GM12878 (cell line): ENCODE data around the gene YWHAQ. TPM values are rescaled to one million over a fixed set of nuclear protein-coding genes. Genes with fewer than 3 reads are reported as not detected.

ENCODE experiments used
- ATAC-seq: fragments of 200-7000 bp; cut with Tn5 transposase; 3 replicates; pipeline ENCODE4 v1.9.1; 2020; ENCODE audit warnings: mild to moderate bottlenecking, moderate library complexity
- BruUV-seq: library from RNA; stranded (reverse); fragments of 400-500 nt; replicated peaks from 2 replicates; lab custom pipeline; 2021; lab: Mats Ljungman, UMichigan
- CTCF ChIA-PET: fragments of 300-600 bp; sonication (Branson Sonifier 250); formaldehyde crosslinking; extraction: SDS; loops from one replicate; lab custom pipeline; 2021; ENCODE audit warnings: inconsistent platforms; lab: Yijun Ruan, JAX
- POLR2A ChIA-PET: fragments of 350-600 bp; formaldehyde crosslinking; extraction: SDS; loops from one replicate; lab custom pipeline; 2021; ENCODE audit warnings: inconsistent platforms; lab: Charles Lee
- RAD21 ChIA-PET: fragments of 300-600 bp; sonication (Branson Sonifier 250); formaldehyde crosslinking; loops from one replicate; lab custom pipeline; 2023; ENCODE audit warnings: antibody characterized with exemption; ENCODE audit not compliant: unreplicated experiment; lab: Charles Lee
- SMC1A ChIA-PET: fragments of 300-600 bp; sonication (Branson Sonifier 250); formaldehyde crosslinking; loops from one replicate; lab custom pipeline; 2023; ENCODE audit not compliant: unreplicated experiment, uncharacterized antibody; lab: Charles Lee
- DNase-seq: peaks from one replicate; pipeline ENCODE4 v3.0.0-alpha.2; 2011; ENCODE audit warnings: low read depth, low spot score
- FAIRE-seq: peaks from 3 replicates; lab custom pipeline; 2011; peaks lifted over from hg19 to GRCh38; lab: Jason Lieb, UNC
- H2AFZ ChIP-seq: 2 replicates; pipeline ENCODE4 v1.6.0; 2011; ENCODE audit warnings: low read depth, low read length, control low read depth; ENCODE audit not compliant: control insufficient read depth
- H3K27ac ChIP-seq: 2 replicates; pipeline ENCODE4 v1.5.1; 2011; ENCODE audit warnings: control low read depth; ENCODE audit not compliant: control insufficient read depth, insufficient read depth
- H3K27me3 ChIP-seq, 2 experiments: replicated peaks in 1 of 2; 2 replicates each; pipeline versions ENCODE4 v1.6.0 to v1.6.1; 2011; ENCODE audit warnings: low read length in 1 of 2; ENCODE audit not compliant: control insufficient read depth in 2 of 2, insufficient read depth in 2 of 2
- H3K36me3 ChIP-seq, 2 experiments: 2 replicates each; pipeline ENCODE4 v1.5.1; 2011; ENCODE audit warnings: low read length in 1 of 2; ENCODE audit not compliant: control insufficient read depth in 2 of 2, insufficient read depth in 2 of 2
- H3K4me1 ChIP-seq: 2 replicates; pipeline ENCODE4 v1.6.1; 2011; ENCODE audit warnings: mild to moderate bottlenecking, low read length, moderate library complexity, mixed read lengths; ENCODE audit not compliant: control insufficient read depth, insufficient read depth
- H3K4me2 ChIP-seq: 2 replicates; pipeline ENCODE4 v1.6.0; 2011; ENCODE audit warnings: control low read depth; ENCODE audit not compliant: control insufficient read depth, insufficient read depth
- H3K4me3 ChIP-seq: fragments of 200-600 bp; sonication (generic); 2 replicates; pipeline ENCODE4 v1.5.1; 2016
- H3K79me2 ChIP-seq: 2 replicates; pipeline ENCODE4 v1.6.0; 2011; ENCODE audit warnings: low read length; ENCODE audit not compliant: control insufficient read depth, insufficient read depth
- H3K9ac ChIP-seq: 2 replicates; pipeline ENCODE4 v1.8.0; 2011; ENCODE audit warnings: low read length, control low read depth, mixed read lengths; ENCODE audit not compliant: control insufficient read depth, insufficient read depth
- H3K9me3 ChIP-seq: replicated peaks from 3 replicates; pipeline ENCODE4 v1.5.1; 2011; ENCODE audit warnings: mild to moderate bottlenecking, low read length; ENCODE audit not compliant: control insufficient read depth, insufficient read depth
- H4K20me1 ChIP-seq: 2 replicates; pipeline ENCODE4 v1.6.0; 2011; ENCODE audit not compliant: control insufficient read depth, insufficient read depth
- CREB1 ChIP-seq: IDR thresholded peaks from 2 replicates; pipeline ENCODE4 v1.6.1; 2012; ENCODE audit warnings: low read depth, mild to moderate bottlenecking, inconsistent platforms
- HDAC6 ChIP-seq: fragments of 200-600 bp; sonication (generic); IDR thresholded peaks from one replicate; pipeline ENCODE4 v1.8.0; 2017; ENCODE audit warnings: antibody characterized with exemption; ENCODE audit not compliant: unreplicated experiment
- MTA2 ChIP-seq: fragments of 450-650 bp; IDR thresholded peaks from 2 replicates; pipeline ENCODE4 v1.6.1; 2016; ENCODE audit warnings: low read depth, mild to moderate bottlenecking, moderate library complexity
- MTA3 ChIP-seq: IDR thresholded peaks from 2 replicates; pipeline ENCODE4 v1.6.1; 2012; ENCODE audit warnings: low read length, inconsistent platforms, borderline replicate concordance
- NKRF ChIP-seq: fragments of 450-650 bp; conservative IDR thresholded peaks from 2 replicates; pipeline ENCODE4 v1.6.1; 2017; ENCODE audit warnings: mild to moderate bottlenecking, moderate library complexity
- RB1 ChIP-seq: fragments of 450-650 bp; formaldehyde crosslinking; IDR thresholded peaks from 2 replicates; pipeline ENCODE4 v1.6.1; 2017; ENCODE audit warnings: mild to moderate bottlenecking, borderline replicate concordance
- REST ChIP-seq: IDR thresholded peaks from 2 replicates; pipeline ENCODE4 v1.6.1; 2012; ENCODE audit warnings: mild to moderate bottlenecking, low read depth, low read length
- SUZ12 ChIP-seq: fragments of 200-600 bp; sonication (generic); IDR thresholded peaks from one replicate; pipeline ENCODE4 v1.6.1; 2018; ENCODE audit warnings: antibody characterized with exemption, mild to moderate bottlenecking; ENCODE audit not compliant: unreplicated experiment
- ZNF274 ChIP-seq: IDR thresholded peaks from one replicate; pipeline ENCODE4 v1.8.0; 2011; ENCODE audit not compliant: insufficient read length, insufficient read depth
- WGBS: methylation state at CpG from one replicate; pipeline ENCODE4 v1.1.6; 2016; ENCODE audit warnings: low lambda C conversion rate; ENCODE audit not compliant: insufficient replicate concordance, insufficient coverage; ENCODE audit errors: missing lambda C conversion rate; 5-methylcytosine and 5-hydroxymethylcytosine counted together
- in situ Hi-C: fragments of 300-500 bp; cut with MboI; formaldehyde crosslinking; loops from 9 replicates; pipeline ENCODE4 v1.14.3; 2018; ENCODE audit warnings: mixed read lengths
- intact Hi-C: fragments of 100-400 bp; cut with micrococcal nuclease; formaldehyde crosslinking; loops from one replicate; pipeline ENCODE4 v1.14.2; 2022; ENCODE audit not compliant: unreplicated experiment
- polyA plus RNA-seq, 11 experiments: library from polyadenylated mRNA; depleted of rRNA in 4 of 11; unstranded in 6 of 11; stranded (reverse) in 5 of 11; fragments of >200 nt; fragmentation: Nextera tagmentation in 4 of 11; fragmentation: Illumina TruSeq in 1 of 11; extraction: Ambion mirVana in 4 of 11; extraction: Trizol in 1 of 11; gene quantifications; 1 replicate in 1 of 11; 2 replicates in 10 of 11; pipeline versions ENCODE4 v1.2.1 to v1.2.3, GENCODE V29; 2011 to 2016; ENCODE audit warnings: inconsistent platforms in 2 of 11, missing spikeins in 2 of 11, low read depth in 1 of 11
- total RNA-seq, 4 experiments: library from RNA; depleted of rRNA in 3 of 4; stranded (reverse); fragments of >200 nt in 3 of 4; fragmentation: Illumina TruSeq in 1 of 4; extraction: Trizol in 1 of 4; gene quantifications; 2 replicates each; pipeline versions ENCODE4 v1.2.1 to v1.2.3, GENCODE V29; 2013 to 2021
- TF ChIP-seq, protein P1 (sequence below): fragments of 450-650 bp; IDR thresholded peaks from 2 replicates; pipeline ENCODE4 v1.6.1; 2017; ENCODE audit warnings: antibody characterized with exemption, mild to moderate bottlenecking, moderate library complexity
- TF ChIP-seq, protein P2 (sequence below): IDR thresholded peaks from 2 replicates; pipeline ENCODE4 v1.6.1; 2012; ENCODE audit warnings: low read depth, low read length, improper control_type of control experiment
- TF ChIP-seq, protein P3 (sequence below): IDR thresholded peaks from 2 replicates; pipeline ENCODE4 v1.6.1; 2011; ENCODE audit warnings: low read depth, mild to moderate bottlenecking, low read length, moderate library complexity, borderline replicate concordance; ENCODE audit errors: extremely low read depth

Gene YWHAQ
- total and polyA plus RNA-seq, 10 of the 15 experiments (the other 5 are each of a cell fraction or from before 2014, with no cell fraction given), result 63.0 to 515 (median 219) TPM

- 2% methylated on average over 26 of the region's 32 CpGs for WGBS
- ATAC-seq (peak; percentile 51), FAIRE-seq (peak; percentile 78), DNase-seq (no peak)
- H4K20me1 ChIP-seq, result no peaks in the 10 kb centered on the region
- H3K9me3 ChIP-seq, result no peaks in the 10 kb centered on the region
- RAD21 ChIA-PET, result interaction anchor here (0.6 to 5.8 kb wide), 15 partner anchors 8 to 428 kb away, joined by 3 to 54 read pairs (median 5); partner anchors contain the start of genes IAH1 and YWHAQ
- peaks cover 55% of the 10 kb centered on the region for H3K79me2 ChIP-seq
- H3K9ac ChIP-seq, result peak overlapping the region; percentile 87
- H2AFZ ChIP-seq, result peak overlapping the region; percentile 90
- no peaks in the 10 kb centered on the region for H3K27me3 ChIP-seq
- peaks cover 13% of the 10 kb centered on the region for H3K4me1 ChIP-seq
- in situ Hi-C loops, result no loop called here
- intact Hi-C loops, result loop anchor here (5.0 kb wide), 3 partner anchors 71 to 134 kb away; partner anchors contain the start of genes CPSF3 and ITGB1BP1
- H3K4me2 ChIP-seq, result peak overlapping the region; percentile 73
- SMC1A ChIA-PET, result interaction anchor here (0.7 to 10.3 kb wide), 23 partner anchors 8 to 214 kb away, joined by 3 to 152 read pairs (median 4); partner anchors contain the start of gene IAH1
- no peaks in the 10 kb centered on the region for H3K36me3 ChIP-seq
- peak overlapping the region; percentile 87 for H3K4me3 ChIP-seq
- POLR2A ChIA-PET, result interaction anchor here (0.5 to 6.4 kb wide), 21 partner anchors 8 to 530 kb away, joined by 3 to 64 read pairs (median 5); partner anchors contain the start of genes CPSF3, ITGB1BP1 and YWHAQ
- peak overlapping the region; percentile 87 for H3K27ac ChIP-seq
- BruUV-seq, result no TSS peak
- CTCF ChIA-PET, result interaction anchor here (0.6 to 3.4 kb wide), 19 partner anchors 9 to 669 kb away, joined by 3 to 27 read pairs (median 4); no protein-coding TSS in a partner anchor
- TF ChIP-seq ZNF274 (no peak), NKRF (no peak), REST (no peak), MTA2 (no peak), CREB1 (no peak), MTA3 (0 out of 2 replicates have a peak, but pooled peaks have one; percentile 50), HDAC6 (no peak), SUZ12 (no peak), RB1 (0 out of 2 replicates have a peak, but pooled peaks have one; percentile 14)
- TF ChIP-seq, protein P1, sequence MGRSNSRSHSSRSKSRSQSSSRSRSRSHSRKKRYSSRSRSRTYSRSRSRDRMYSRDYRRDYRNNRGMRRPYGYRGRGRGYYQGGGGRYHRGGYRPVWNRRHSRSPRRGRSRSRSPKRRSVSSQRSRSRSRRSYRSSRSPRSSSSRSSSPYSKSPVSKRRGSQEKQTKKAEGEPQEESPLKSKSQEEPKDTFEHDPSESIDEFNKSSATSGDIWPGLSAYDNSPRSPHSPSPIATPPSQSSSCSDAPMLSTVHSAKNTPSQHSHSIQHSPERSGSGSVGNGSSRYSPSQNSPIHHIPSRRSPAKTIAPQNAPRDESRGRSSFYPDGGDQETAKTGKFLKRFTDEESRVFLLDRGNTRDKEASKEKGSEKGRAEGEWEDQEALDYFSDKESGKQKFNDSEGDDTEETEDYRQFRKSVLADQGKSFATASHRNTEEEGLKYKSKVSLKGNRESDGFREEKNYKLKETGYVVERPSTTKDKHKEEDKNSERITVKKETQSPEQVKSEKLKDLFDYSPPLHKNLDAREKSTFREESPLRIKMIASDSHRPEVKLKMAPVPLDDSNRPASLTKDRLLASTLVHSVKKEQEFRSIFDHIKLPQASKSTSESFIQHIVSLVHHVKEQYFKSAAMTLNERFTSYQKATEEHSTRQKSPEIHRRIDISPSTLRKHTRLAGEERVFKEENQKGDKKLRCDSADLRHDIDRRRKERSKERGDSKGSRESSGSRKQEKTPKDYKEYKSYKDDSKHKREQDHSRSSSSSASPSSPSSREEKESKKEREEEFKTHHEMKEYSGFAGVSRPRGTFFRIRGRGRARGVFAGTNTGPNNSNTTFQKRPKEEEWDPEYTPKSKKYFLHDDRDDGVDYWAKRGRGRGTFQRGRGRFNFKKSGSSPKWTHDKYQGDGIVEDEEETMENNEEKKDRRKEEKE, result no peak
- TF ChIP-seq, protein P2, sequence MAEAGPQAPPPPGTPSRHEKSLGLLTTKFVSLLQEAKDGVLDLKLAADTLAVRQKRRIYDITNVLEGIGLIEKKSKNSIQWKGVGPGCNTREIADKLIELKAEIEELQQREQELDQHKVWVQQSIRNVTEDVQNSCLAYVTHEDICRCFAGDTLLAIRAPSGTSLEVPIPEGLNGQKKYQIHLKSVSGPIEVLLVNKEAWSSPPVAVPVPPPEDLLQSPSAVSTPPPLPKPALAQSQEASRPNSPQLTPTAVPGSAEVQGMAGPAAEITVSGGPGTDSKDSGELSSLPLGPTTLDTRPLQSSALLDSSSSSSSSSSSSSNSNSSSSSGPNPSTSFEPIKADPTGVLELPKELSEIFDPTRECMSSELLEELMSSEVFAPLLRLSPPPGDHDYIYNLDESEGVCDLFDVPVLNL, result no peak
- TF ChIP-seq, protein P3, sequence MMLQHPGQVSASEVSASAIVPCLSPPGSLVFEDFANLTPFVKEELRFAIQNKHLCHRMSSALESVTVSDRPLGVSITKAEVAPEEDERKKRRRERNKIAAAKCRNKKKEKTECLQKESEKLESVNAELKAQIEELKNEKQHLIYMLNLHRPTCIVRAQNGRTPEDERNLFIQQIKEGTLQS, result no peak
These were observed 74.6 kb downstream of the YWHAQ start for GRCh38 chr2:9556121-9556743.
